GM20000 (cell line): ENCODE measurements around the gene KCNQ2.

Source experiments
- DNase-seq: peaks from one replicate; pipeline ENCODE4 v3.0.0; 2012; ENCODE audit warnings: low spot score
- TF ChIP-seq, protein P1 (sequence below): IDR thresholded peaks from 2 replicates; pipeline ENCODE4 v1.5.1; 2012; ENCODE audit warnings: mild to moderate bottlenecking, control low read depth; ENCODE audit errors: extremely low read depth, missing control alignments

KCNQ2 gene

GRCh38 chr20:63471717-63471980, 806 bp downstream of the KCNQ2 start:
- TF ChIP-seq, protein P1, sequence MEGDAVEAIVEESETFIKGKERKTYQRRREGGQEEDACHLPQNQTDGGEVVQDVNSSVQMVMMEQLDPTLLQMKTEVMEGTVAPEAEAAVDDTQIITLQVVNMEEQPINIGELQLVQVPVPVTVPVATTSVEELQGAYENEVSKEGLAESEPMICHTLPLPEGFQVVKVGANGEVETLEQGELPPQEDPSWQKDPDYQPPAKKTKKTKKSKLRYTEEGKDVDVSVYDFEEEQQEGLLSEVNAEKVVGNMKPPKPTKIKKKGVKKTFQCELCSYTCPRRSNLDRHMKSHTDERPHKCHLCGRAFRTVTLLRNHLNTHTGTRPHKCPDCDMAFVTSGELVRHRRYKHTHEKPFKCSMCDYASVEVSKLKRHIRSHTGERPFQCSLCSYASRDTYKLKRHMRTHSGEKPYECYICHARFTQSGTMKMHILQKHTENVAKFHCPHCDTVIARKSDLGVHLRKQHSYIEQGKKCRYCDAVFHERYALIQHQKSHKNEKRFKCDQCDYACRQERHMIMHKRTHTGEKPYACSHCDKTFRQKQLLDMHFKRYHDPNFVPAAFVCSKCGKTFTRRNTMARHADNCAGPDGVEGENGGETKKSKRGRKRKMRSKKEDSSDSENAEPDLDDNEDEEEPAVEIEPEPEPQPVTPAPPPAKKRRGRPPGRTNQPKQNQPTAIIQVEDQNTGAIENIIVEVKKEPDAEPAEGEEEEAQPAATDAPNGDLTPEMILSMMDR, result no peak
- no peak for DNase-seq

- TF ChIP-seq, protein P1, result no peak
- no peak for DNase-seq
Measured at GRCh38 chr20:63471002-63471716, 1.3 kb downstream of the KCNQ2 start.

DNA sequence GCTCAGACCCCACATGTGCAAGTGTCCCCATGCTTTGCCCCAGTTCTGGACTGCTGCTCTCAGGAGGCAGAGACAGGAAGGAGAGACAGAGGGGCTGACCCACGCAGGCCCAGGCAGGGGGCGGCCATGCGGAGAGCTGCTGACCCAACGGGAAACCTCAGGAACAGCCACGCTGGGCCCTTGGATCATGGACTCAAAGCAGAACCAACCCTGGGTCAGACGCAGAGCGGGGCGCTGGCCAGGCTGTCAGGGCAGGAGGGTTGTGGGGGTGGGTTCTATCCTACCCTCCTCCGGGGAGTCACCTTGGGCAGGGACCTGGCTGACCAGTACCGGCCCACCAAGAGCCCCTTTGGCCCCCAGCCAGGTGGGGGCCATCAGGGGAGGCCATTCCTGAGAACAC, 2.0 kb downstream of the KCNQ2 start:
- no peak for DNase-seq
- TF ChIP-seq, protein P1, result no peak

DNA sequence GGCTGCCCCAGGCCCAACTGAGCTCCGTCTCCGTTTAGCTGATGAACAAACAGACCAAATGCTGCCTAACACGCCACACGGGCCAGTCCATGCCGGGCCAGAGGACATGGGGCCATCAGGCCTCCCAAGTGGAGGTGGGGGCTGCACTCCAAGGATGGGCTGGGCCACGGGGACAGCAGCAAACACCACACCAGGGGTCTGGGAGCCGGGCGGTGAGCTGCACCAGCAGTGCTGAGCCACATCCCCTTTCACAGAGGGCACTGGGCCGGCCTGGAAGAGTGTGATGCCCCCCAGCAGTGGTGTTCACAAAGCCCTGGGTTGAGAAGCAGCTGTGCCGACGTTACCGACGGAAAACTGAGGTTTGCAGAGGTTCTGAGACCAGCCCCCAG, 2.7 kb downstream of the KCNQ2 start:
- TF ChIP-seq, protein P1, result no peak

DNA sequence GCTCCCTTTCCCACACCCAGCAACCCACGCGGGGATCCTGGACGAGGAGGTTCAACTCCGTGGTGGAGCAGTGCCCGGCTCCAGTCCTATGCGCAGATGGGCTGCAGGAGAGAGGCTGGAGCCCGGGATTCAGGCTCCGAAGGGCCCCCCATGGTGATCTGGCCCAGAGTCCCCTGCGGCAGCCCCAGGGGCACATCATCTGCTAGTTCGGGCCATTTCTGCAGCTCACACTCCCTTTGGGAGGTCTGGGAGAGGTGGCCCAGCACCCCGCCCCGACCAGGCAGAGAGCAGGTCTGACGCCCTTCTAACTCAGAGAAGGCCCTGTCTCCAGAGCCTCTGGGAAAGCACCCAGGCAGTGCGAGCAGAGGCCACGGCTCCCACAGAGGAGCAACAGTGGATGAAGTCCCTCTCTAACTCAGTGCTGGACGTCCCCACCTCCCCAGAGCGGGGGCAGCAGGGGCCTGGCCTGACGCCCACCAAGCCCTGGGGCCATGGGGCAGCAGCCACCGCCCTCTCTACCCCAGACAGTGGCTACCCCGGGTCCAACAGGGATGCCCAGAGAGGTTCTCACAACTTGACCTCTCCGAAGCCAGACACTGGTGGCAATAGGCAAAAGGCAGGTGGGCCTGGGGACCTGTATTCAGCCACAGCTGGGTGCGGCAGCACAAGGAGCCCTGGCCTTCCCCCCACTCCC, 3.3 kb downstream of the KCNQ2 start:
- DNase-seq, result no peak
- TF ChIP-seq, protein P1, result no peak

More for the DNA sequence above, 2.7 kb downstream of the KCNQ2 start:
- no peak for DNase-seq

- DNase-seq, result no peak
- TF ChIP-seq, protein P1, result no peak
Measured at GRCh38 chr20:63468421-63468820, 4.0 kb downstream of the KCNQ2 start.

DNA sequence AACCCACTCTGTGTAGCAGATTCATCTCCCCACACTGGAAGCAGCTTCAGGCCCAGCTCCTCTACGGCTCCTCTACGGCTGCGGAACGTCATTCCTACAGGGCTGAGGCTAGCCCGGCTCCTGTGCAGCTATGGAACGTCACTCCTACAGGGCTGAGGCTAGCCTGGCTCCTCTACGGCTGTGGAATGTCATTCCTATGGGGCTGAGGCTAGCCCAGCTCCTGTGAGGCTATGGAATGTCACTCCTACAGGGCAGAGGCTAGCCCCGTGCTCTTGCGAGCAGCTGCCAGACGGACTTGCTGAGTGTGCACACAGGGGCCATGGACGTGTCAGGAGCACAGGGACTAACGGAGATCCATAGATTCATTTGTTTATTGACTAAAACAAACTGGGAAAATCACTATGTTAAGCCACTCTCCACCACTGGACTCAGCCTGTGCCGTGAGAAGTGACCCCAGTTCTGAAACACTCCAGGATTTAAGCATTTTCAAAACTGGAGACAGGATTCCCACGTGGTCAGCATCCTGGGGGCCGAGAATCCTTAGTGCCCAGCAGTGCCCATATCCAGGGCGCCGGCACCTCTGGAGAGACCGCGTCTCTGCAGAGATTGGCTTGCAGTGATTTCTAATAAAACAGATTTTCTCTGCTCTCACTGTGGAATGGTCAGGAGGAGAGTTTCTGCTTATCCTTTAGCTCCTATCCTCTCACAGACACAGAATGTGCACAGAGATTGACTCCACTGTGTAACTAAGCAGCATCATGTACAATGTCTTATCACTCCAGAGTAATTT, 5.0 kb downstream of the KCNQ2 start:
- TF ChIP-seq, protein P1, result no peak
- no peak for DNase-seq
